HG02970 (cell line): ENCODE results near the gene DOCK8.

Experiments
- ATAC-seq: cut with Tn5 transposase; IDR thresholded peaks from one replicate; pipeline ENCODE4 v1.9.1; 2021; ENCODE audit warnings: mild to moderate bottlenecking, moderate library complexity, moderate number of reproducible peaks; ENCODE audit not compliant: unreplicated experiment, low FRiP score

The DOCK8 gene

DNA sequence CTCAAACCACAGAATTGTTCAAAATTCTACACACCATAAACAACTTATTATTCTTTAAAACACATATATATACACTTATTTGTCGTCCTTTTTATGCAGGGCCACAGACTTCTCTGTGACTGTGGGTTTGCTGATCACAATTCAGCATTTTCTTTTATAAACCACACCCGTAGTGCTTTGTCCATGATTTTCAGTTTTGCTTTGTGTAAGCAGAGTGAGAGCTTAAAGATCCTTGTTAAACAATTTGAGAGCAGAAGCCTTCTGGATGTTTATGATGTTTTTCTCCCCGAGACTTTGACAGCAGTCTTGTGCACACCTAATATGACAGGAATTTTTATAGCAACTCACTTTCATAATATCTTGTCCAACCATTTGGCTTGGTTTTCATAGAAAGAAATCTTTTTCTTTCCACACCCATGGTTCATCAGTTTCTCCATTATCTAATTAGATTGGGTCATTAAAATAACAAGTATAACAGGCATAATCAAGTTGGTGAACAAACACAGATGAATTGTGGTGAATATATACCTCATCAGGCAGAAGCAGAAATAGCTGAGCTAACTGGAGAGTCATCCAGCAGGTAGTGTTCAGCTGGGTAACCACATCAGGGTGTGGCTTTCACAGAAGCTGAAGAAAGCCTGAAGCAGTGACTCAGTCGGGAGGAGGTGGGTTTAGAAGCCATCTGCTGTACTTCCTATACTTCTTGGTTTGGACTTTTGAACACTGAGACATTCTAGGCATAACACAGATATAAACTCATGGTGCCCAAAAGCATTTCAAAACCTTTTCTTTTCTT is 232.8 kb downstream of the DOCK8 start:
- ATAC-seq = no peak

DNA sequence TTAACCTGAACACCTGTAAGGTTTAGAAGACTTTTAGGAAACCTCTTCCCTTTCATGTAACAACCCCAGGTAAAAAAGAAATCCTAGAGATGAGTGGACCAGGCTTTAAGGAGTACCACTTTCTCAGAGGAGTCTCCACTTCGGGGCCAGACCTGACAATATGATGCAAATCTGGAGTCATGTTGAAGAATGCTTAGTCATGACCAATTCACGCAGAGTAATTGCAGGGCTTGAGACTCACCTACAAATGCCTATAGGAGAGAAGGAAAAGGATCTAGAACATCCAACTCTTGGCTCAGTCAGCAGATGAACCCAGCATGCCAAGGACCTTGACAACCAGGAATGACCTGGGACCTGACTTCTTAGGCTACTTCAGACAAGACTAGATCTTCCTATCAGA is 235.4 kb downstream of the DOCK8 start:
- no peak for ATAC-seq

DNA sequence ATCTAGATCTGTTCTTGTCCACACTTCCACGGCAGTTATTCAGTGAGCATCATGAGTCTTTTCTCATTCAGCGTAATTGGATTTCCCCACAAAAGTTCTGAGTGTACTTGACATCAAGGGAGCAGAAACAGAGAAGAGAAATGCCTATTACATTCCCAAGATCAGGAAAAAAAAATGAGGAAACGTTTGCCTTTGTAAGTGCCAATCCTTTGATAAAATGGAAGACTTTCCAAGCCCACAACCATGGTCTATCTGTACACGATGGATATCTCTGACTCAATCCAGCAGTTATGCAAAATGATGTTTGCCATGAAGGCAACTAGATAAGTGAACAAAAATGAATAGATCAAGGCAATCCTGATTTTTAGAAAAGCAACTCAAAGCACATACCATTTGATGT is 235.9 kb downstream of the DOCK8 start:
- no peak for ATAC-seq

DNA sequence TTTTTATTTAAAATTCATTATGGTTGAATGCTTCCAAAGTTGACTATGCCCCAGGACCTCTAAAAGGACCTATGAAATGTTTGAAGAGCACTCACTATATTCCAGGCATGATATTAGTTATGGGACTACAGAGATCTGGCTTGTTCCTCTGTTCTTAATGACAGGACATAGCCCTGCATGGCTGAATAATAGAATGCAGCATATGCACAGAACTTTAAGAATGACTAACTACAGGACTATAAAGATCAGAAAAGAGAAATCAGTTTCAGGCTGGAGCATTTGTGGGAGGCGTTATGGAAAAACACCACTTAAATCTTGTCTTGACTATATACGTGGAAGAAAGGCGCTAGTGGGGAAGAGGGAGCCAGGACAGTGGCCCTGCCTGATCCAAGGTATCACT is 239.2 kb downstream of the DOCK8 start:
- no peak for ATAC-seq

DNA sequence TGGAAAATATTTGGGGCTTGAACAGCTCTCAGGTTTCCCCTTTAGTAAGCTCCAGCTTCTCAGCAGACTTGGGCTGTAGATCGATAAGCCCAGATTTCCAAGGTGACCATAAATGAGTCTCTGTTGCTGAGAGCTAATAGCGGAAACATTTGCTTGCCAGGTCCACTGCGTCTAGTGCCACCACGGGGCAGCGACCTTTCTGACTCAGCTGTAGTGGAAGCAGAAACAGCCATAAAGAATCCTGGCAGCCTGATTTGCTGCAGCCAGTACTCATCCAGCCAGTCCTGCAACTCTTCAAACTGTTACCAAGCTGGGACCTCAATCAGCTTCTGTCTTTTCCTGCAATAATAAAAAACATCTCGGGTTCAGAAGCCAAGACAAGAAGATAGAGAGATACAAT is 241.7 kb downstream of the DOCK8 start:
- no peak for ATAC-seq

DNA sequence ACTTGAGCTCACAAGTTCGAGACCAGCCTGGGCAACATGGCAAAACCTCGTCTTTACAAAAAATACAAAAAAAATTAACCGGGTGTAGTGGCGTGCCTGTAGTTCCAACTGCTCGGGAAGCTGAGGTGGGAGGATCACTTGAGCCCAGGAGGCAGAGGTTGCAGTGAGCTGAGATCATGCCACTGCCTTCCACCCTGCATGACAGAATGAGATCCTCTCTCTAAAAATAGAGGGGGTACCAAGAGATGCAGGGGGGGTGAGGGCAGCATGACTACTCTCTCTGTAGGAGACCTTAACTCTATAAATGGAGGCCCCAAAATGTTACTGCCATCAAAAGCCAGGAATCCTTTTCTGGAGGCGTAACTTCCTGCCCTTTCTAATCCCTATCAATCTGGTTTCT is 243.9 kb downstream of the DOCK8 start:
- no peak for ATAC-seq

DNA sequence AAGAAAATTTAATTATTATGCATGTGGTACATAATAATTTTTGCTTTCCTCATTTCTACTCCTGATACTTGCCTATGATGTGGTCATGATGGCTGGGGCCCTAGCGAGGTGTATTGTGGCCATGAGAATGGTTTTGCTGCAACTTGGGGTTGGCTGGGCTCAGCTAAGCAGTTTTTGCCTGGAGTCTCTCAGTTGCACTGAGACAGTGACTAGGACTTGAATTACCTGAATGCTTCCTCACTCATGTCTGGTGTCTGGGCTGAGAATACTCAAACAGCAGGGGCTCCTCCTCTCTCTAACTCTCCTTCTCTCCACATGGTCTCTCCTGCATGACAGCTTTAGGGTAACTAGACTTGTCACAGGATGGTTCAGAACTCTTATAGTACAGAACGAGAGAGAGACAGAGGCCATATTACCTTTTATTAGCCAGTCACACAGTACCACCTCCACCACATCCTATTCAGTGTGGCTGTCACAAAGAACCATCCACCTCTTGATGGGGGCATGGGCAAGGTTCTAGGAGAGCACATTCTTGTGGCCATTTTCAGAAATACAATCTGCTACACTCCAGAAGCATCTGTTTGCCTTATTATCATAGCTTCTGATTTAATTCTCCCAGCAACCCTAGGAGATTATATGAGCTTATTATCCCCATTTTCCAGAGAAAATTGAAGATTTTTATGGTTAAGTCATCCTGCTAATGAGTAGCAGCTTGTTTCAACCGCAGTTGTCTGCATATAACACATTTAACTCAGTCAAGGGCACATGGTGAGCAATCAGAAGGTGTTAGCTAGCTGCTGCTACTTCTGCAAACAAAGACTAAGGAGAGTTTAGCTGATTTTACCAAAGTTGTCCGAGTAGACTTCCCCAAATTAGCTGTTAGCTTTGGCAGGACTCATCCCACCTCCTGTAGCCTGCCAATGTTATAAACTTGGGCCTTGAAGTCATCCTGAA is 245.1 kb downstream of the DOCK8 start:
- ATAC-seq = no peak

DNA sequence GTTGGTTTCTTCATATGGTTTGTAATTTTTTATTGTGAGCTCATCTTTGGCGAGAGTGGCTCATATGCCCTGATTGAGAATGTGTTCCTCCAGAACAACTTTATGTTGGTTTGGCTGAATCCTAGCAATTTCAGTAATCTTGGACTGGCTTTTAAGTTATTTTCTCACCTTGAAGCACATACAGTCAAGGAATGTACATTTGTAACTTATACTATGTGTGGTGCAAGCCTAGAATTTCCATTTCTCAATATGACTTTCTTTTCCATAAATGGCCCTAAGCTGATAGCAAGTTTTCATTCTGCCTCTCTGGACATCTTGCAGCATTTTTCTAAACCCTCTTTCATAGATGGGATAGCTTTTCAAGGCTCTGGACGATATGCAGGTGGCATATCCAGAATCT is 247.5 kb downstream of the DOCK8 start:
- no peak for ATAC-seq

DNA sequence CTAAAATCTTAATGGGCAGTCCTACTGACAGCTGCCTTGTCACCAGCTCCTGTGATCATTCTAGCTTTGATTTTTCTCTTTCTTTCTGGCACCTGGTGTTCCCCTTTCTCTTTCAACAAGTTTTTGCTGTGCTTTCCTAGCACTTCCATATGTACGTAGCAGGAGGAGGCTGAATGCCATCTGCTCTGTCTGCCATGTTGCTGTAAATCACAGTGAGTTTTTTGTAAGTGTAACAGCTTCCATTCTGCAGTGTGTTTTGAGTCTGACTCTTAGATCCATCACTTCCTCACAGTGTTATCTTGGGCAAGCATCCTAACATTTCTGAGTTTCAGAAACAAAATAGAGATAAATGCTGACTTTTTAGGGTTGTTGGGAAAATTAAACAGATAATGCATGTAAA is 247.9 kb downstream of the DOCK8 start:
- ATAC-seq = no peak

DNA sequence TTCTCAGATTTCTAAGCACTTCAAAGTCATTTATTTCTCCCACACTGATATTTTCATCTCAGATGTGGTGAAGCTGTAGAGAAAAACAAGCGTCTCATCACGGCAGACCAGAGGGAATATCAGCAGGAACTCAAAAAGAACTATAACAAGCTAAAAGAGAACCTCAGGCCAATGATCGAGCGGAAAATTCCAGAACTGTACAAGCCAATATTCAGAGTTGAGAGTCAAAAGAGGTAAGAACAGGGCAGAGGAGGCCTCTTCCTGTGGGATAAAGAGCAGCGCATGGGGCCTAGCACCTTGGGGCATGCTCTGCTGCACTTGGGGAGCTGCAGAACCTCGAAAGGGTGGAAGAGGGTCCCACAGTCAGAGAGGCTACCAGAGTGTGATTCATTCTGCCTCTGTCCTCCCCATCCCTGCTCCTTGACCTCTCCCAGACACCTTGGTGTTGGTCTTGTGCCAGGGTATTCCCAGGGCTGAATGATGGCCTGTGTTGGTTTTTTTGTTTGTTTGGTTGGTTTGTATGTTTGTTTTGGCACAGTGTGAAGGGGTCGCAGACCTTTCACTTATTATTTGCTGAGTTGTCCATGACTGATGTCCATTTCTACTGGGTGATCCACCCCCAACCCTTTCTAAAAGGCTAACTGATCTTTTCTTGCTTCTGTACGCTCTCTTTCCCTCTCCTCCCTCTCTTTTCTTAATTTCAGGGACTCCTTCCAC is 248.9 kb downstream of the DOCK8 start:
- ATAC-seq = no peak

DNA sequence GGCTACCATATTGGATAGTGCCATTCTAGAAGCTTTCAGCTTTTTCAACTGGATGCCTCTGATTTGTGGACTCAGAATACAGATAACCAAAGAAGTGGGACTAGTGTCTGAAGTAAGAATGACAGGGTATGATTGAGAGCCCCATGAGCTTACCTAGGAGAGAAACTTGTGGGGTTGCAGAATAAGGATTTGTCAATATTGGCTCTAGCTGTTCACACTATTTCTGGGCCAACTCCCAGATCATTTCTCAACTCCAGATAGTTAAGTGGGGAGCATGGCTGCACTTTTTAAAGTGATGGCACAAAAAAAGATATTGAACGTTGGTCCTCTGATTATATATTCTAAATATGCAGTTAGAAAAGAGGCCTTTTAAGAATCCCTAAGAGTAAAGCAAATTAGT is 252.1 kb downstream of the DOCK8 start:
- no peak for ATAC-seq

DNA sequence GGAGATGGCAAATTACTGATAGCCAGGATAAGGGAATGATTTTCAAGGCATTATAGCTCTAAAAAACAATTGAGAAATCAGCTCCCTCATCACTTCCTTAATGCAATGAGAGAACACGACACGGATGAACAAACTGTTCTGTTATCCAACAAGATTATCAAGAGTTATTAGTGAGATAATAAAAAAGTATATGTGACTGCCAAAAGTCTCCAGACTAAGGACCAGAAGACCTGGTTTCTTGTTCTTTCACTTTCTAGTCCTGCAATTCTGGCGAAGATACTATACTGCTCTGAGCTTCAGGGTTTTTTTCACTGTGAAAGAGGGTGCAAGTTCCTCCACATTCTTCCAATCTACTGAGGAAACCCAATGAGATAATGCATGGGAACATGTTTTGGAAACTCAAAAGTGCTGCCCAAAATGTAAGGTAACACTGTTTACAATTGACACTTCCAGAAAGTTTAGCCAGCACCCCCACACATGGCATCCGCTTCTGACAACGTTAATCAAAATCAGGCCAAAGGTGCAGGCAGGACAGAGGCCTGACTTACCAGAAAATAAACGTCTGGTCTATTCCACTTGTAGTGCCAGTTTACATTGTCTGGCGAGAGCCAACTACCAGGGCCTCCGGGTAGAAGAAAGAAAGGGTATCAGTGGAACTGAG is 254.2 kb downstream of the DOCK8 start:
- no peak for ATAC-seq

DNA sequence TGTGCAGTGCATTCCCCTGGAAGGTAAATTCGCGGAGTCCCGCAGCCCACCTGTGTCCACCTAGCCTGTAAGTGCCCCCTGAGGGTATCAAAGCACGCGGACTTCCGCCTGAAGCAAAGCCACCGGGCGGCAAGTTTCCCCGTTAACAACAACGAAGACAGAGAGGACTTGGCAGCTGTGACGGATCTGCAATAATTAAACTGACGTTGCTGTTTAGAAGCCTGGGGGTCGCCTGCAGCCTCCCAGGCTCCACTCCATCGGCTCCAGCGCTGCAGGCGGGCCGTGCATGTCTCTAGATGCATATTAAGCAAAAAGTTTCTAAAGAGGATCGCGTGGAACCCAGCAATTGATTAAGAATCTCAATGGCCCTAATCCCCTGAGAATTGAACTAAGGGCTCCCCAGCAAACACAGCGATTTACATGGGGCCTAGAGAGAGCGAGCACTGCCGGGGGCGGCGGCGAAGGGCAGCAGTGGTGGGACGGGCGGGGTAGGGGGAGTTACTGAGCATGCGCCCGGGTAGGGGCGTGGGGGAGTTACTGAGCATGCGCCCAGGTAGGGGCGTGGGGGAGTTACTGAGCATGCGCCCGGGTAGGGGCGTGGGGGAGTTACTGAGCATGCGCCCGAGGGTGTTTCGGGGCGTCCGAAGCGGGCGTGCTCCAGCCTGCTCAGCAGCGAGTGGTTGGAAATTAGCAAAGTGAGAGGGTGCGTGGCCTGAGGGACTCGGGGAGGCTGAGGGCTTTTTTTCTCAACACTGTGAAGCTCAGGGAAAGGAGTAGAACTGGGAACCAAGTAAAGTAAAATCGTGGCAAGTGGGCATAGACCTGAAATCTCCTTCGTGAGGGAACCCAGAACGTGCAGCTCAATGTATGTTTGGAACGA is 255.2 kb downstream of the DOCK8 start:
- ATAC-seq = peak; percentile 91

DNA sequence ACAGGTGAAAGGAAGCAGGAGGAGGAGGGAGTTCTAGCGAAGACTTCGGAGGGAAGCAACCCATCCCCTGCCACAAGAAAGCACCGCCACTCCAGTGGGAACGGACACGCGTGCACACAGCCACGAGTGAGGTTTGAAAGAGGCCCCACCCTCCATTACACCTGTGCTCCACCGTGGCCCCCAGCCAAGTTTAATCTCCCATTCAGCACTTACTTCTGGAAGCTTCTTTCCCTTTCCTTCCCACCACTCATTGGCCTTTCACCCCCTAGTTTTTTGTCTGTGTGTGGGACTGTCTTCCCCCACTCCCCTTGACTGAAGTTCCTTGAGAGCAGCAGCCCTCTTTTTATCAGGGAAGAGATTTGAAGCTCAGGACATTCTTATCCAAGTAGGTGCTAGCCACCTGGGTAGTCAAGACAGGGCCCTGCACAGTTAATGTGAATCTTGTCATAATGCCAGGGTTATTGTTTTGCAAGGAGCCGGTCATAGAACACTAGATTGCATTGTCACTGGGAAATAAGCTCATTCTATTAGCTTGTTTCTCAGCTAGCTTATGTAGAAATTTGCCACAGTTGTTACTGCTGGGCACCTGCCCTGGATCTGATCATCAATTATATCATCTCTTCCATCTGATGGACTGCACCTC is 256.0 kb downstream of the DOCK8 start:
- ATAC-seq = no peak

DNA sequence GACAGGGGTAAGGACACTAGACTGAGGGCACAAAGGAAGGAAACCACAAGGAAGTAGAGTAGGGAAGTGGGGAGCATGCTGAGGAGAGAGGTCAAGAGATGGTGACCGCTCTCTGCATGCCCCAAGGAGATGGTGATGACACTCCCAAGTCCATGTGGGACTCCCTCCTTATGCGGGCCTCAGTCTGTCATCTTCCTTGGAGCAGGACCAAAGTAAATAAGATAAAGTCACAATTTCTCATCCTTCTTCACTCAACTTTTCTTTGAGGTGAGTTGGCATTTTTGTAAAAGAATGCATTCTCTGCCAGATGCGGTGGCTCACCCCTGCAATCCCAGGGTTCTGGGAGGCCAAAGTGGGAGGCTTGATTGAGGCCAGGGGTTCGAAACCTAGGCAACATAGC is 256.7 kb downstream of the DOCK8 start:
- no peak for ATAC-seq

DNA sequence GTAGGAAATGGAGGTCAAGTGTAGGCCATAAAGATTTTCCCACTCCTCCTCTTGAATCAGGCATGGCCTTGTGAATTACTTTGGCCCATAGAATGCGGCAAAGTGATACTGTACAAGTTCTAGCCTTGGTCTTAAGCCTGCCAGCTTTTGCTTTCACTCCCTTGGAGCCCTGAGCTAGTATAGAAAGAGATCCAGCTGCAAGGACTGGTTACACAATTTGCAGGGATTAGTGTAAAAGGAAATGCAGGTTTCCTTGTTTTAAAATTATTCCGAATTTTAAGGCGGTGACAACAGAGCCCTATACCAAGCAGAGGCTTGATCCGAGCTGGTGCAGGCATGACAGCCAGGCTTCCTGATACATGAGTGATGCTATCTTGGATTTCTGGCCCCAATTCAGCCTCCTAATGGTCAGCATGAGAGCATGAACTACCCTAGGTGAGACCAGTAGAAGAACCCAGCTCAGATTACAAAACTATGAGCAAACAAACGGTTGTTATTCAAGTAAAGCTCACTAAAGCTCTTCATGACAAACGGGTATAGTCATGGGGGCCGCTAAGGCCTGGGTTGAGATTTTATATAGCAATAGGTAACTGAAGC is 257.9 kb downstream of the DOCK8 start:
- ATAC-seq = no peak

DNA sequence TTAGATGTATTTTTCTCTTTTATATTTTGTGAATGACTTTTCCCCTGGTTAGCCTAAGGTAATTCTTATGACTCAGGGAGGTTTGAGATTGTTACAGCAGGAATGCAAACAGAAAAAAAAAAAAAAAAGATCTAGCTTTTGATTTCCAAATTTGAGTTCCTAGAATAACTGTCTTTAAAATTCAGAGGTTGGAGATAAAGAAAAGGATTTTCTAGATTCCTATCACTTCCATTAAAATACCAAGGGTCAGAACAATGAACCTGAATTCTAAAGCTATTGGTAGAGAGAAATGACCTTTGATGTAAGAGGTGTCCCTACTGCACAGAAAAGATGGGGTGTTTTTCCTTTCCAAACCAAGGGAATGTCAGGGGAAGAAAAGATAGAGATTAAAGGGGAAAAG is 262.5 kb downstream of the DOCK8 start:
- ATAC-seq = no peak

DNA sequence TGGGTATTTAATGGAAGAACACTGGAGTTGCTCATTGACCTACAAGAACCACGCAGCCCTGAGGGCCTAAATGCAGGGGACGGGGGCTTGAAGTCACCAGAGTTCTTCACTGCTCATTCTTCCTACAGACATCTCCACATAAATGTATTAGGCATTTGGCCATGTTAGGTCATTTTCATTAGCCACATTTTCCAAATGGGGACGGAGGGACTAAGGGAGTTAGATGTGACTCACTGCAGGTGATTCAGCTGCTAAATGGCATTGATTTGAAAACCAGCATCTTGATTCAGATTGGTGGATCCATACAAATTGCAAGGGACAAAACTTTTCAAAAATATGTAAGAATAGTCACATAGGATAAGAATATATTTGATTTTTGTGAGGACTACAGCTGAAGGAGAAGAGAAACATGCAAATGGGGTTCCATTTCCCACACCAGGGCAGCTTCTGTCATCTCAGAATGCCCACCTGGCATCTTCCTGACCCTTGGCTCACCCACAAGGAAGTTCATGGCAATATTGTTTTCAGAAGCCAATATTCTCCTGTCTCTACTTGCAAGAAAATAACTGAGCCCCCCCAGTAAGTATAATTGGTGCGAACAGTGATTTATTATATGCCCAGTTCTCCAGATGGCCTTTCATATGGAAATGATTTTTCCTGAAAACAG is 264.8 kb downstream of the DOCK8 start:
- no peak for ATAC-seq
